ENCODE measurements around the gene AGBL5.

DNA sequence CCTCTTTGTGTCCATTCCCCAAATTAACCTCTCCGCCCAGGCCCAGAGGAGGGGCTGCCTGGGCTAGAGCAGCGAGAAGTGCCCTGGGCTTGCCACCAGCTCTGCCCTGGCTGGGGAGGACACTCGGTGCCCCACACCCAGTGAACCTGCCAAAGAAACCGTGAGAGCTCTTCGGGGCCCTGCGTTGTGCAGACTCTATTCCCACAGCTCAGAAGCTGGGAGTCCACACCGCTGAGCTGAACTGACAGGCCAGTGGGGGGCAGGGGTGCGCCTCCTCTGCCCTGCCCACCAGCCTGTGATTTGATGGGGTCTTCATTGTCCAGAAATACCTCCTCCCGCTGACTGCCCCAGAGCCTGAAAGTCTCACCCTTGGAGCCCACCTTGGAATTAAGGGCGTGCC is 48.6 kb downstream of the AGBL5 start:
- TF ChIP-seq YY1 (tag by site-specific recombination; IDR thresholded peaks at IDR 0.05), result no peak
- TF ChIP-seq ZNF274 (IDR thresholded peaks at IDR 0.05; ENCODE audit: low read length), result no peak
- TF ChIP-seq ZNF274 (tag by site-specific recombination; IDR thresholded peaks at IDR 0.05; ENCODE audit: borderline replicate concordance), result no peak
- no peak for TF ChIP-seq KLF16 (tag by site-specific recombination; IDR thresholded peaks at IDR 0.05)
- TF ChIP-seq ZNF155 (tag by site-specific recombination; IDR thresholded peaks at IDR 0.05), result no peak
- TF ChIP-seq ZBTB8A (tag by site-specific recombination; IDR thresholded peaks at IDR 0.05), result no peak
- TF ChIP-seq ZNF529 (tag by site-specific recombination; IDR thresholded peaks at IDR 0.05; ENCODE audit: insufficient replicate concordance), result no peak
- TF ChIP-seq BCL11B (tag by site-specific recombination; IDR thresholded peaks at IDR 0.05; ENCODE audit: low read depth), result no peak
- no peak for TF ChIP-seq ZNF777 (tag by site-specific recombination; IDR thresholded peaks at IDR 0.05; ENCODE audit: borderline replicate concordance)
- no peak for TF ChIP-seq CTCF (tag by site-specific recombination; IDR thresholded peaks at IDR 0.05)
- no peak for TF ChIP-seq ZNF423 (tag by site-specific recombination; IDR thresholded peaks at IDR 0.05)
- no peak for TF ChIP-seq SP2 (tag by site-specific recombination; IDR thresholded peaks at IDR 0.05)
- TF ChIP-seq, protein P1, sequence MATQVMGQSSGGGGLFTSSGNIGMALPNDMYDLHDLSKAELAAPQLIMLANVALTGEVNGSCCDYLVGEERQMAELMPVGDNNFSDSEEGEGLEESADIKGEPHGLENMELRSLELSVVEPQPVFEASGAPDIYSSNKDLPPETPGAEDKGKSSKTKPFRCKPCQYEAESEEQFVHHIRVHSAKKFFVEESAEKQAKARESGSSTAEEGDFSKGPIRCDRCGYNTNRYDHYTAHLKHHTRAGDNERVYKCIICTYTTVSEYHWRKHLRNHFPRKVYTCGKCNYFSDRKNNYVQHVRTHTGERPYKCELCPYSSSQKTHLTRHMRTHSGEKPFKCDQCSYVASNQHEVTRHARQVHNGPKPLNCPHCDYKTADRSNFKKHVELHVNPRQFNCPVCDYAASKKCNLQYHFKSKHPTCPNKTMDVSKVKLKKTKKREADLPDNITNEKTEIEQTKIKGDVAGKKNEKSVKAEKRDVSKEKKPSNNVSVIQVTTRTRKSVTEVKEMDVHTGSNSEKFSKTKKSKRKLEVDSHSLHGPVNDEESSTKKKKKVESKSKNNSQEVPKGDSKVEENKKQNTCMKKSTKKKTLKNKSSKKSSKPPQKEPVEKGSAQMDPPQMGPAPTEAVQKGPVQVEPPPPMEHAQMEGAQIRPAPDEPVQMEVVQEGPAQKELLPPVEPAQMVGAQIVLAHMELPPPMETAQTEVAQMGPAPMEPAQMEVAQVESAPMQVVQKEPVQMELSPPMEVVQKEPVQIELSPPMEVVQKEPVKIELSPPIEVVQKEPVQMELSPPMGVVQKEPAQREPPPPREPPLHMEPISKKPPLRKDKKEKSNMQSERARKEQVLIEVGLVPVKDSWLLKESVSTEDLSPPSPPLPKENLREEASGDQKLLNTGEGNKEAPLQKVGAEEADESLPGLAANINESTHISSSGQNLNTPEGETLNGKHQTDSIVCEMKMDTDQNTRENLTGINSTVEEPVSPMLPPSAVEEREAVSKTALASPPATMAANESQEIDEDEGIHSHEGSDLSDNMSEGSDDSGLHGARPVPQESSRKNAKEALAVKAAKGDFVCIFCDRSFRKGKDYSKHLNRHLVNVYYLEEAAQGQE (tag by site-specific recombination; IDR thresholded peaks at IDR 0.05), result no peak
- TF ChIP-seq, protein P2, sequence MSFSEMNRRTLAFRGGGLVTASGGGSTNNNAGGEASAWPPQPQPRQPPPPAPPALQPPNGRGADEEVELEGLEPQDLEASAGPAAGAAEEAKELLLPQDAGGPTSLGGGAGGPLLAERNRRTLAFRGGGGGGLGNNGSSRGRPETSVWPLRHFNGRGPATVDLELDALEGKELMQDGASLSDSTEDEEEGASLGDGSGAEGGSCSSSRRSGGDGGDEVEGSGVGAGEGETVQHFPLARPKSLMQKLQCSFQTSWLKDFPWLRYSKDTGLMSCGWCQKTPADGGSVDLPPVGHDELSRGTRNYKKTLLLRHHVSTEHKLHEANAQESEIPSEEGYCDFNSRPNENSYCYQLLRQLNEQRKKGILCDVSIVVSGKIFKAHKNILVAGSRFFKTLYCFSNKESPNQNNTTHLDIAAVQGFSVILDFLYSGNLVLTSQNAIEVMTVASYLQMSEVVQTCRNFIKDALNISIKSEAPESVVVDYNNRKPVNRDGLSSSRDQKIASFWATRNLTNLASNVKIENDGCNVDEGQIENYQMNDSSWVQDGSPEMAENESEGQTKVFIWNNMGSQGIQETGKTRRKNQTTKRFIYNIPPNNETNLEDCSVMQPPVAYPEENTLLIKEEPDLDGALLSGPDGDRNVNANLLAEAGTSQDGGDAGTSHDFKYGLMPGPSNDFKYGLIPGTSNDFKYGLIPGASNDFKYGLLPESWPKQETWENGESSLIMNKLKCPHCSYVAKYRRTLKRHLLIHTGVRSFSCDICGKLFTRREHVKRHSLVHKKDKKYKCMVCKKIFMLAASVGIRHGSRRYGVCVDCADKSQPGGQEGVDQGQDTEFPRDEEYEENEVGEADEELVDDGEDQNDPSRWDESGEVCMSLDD (tag by site-specific recombination; IDR thresholded peaks at IDR 0.05), result no peak
- TF ChIP-seq, protein P3, sequence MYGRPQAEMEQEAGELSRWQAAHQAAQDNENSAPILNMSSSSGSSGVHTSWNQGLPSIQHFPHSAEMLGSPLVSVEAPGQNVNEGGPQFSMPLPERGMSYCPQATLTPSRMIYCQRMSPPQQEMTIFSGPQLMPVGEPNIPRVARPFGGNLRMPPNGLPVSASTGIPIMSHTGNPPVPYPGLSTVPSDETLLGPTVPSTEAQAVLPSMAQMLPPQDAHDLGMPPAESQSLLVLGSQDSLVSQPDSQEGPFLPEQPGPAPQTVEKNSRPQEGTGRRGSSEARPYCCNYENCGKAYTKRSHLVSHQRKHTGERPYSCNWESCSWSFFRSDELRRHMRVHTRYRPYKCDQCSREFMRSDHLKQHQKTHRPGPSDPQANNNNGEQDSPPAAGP (tag by site-specific recombination; IDR thresholded peaks at IDR 0.05), result no peak

All from HEK293 (cell line).